ENCODE measurements around the gene CLIC4.

Gene CLIC4

GRCh38 chr1:24748191-24749121 is 3.2 kb downstream of the CLIC4 start:
- H3K27ac ChIP-seq = peak overlapping the region; percentile 91 to 98
- intact Hi-C loops (cut with DNase I; ENCODE audit: low total_unique reads) = loop anchor here (10.0 kb wide), 1 partner anchor 54 kb away; no protein-coding TSS in a partner anchor
- H3K4me3 ChIP-seq = peak overlapping the region; percentile 88 to 93
- peaks cover 0 to 68% (median 48%) of the 10 kb centered on the region in 4 donors for H3K4me1 ChIP-seq
- no peak for DNase-seq
- no peaks in the 10 kb centered on the region for H3K27me3 ChIP-seq
- peak in 1 of 2 experiments; percentile 12 for TF ChIP-seq CTCF (IDR thresholded peaks at IDR 0.05)
- H3K9me3 ChIP-seq = no peaks in the 10 kb centered on the region
- H3K36me3 ChIP-seq = no peaks in the 10 kb centered on the region

GRCh38 chr1:24749252-24749651 is 4.0 kb downstream of the CLIC4 start:
- no peaks in the 10 kb centered on the region for H3K9me3 ChIP-seq
- H3K36me3 ChIP-seq = no peaks in the 10 kb centered on the region
- H3K4me1 ChIP-seq = peaks cover 0 to 68% (median 49%) of the 10 kb centered on the region in 4 donors
- peak overlapping the region; percentile 88 to 93 for H3K4me3 ChIP-seq
- intact Hi-C loops (cut with DNase I; ENCODE audit: low total_unique reads) = loop anchor here (10.0 kb wide), 1 partner anchor 54 kb away; no protein-coding TSS in a partner anchor
- H3K27me3 ChIP-seq = no peaks in the 10 kb centered on the region
- no peak for DNase-seq
- H3K27ac ChIP-seq = peak overlapping the region; percentile 91 to 98
- TF ChIP-seq CTCF (IDR thresholded peaks at IDR 0.05) = no peak

GRCh38 chr1:24749886-24750285 is 4.6 kb downstream of the CLIC4 start:
- intact Hi-C loops (cut with DNase I; ENCODE audit: low total_unique reads) = loop anchor here (10.0 kb wide), 1 partner anchor 55 kb away; no protein-coding TSS in a partner anchor
- H3K27ac ChIP-seq = peak overlapping the region; percentile 91 to 98
- H3K36me3 ChIP-seq = no peaks in the 10 kb centered on the region
- no peaks in the 10 kb centered on the region for H3K9me3 ChIP-seq
- peaks cover 0 to 72% (median 51%) of the 10 kb centered on the region in 4 donors for H3K4me1 ChIP-seq
- no peaks in the 10 kb centered on the region for H3K27me3 ChIP-seq
- peak overlapping the region; percentile 88 to 93 for H3K4me3 ChIP-seq
- no peak for DNase-seq
- no peak for TF ChIP-seq CTCF (IDR thresholded peaks at IDR 0.05)

- DNase-seq = no peak
- Histone ChIP-seq H3K4me3 (peak overlapping the region; percentile 30 to 40), H3K9me3 (no peaks in the 10 kb centered on the region), H3K27ac (peak overlapping the region; percentile 77 to 91), H3K4me1 (peaks cover 0 to 89% (median 51%) of the 10 kb centered on the region in 4 donors), H3K27me3 (no peaks in the 10 kb centered on the region), H3K36me3 (no peaks in the 10 kb centered on the region)
- intact Hi-C loops (cut with DNase I; ENCODE audit: low total_unique reads) = no loop called here
- no peak for TF ChIP-seq CTCF (IDR thresholded peaks at IDR 0.05)
Measured at GRCh38 chr1:24751833-24752232, 6.6 kb downstream of the CLIC4 start.

- no peak for DNase-seq
- Histone ChIP-seq H3K27me3 (no peaks in the 10 kb centered on the region), H3K4me1 (peaks cover 0 to 93% (median 51%) of the 10 kb centered on the region in 4 donors), H3K27ac (peak overlapping the region; percentile 77 to 91), H3K36me3 (no peaks in the 10 kb centered on the region), H3K9me3 (no peaks in the 10 kb centered on the region), H3K4me3 (peak overlapping the region; percentile 30 to 40)
- intact Hi-C loops (cut with DNase I; ENCODE audit: low total_unique reads) = no loop called here
- TF ChIP-seq CTCF (IDR thresholded peaks at IDR 0.05) = no peak
Measured at GRCh38 chr1:24752305-24752704, 7.1 kb downstream of the CLIC4 start.

Data from tibial artery (tissue), 4 donors.